SU-DHL-6 (cell line): ENCODE results near the gene PSKH1.

Experiments
- EZH2phosphoT487 ChIP-seq: fragments of 200-600 bp; sonication (generic), shearing (Covaris generic); conservative IDR thresholded peaks from 2 replicates; pipeline ENCODE4 v1.6.1; 2018; ENCODE audit warnings: mild to moderate bottlenecking, antibody characterized with exemption, low read length, moderate library complexity, mixed read lengths
- TF ChIP-seq, protein P1 (sequence below): fragments of 200-600 bp; sonication (generic); IDR thresholded peaks from one replicate; pipeline ENCODE4 v1.5.1; 2017; ENCODE audit warnings: antibody characterized with exemption, mild to moderate bottlenecking, low read length, moderate library complexity; ENCODE audit not compliant: insufficient read depth, poor library complexity, severe bottlenecking

- TF ChIP-seq, protein P1, sequence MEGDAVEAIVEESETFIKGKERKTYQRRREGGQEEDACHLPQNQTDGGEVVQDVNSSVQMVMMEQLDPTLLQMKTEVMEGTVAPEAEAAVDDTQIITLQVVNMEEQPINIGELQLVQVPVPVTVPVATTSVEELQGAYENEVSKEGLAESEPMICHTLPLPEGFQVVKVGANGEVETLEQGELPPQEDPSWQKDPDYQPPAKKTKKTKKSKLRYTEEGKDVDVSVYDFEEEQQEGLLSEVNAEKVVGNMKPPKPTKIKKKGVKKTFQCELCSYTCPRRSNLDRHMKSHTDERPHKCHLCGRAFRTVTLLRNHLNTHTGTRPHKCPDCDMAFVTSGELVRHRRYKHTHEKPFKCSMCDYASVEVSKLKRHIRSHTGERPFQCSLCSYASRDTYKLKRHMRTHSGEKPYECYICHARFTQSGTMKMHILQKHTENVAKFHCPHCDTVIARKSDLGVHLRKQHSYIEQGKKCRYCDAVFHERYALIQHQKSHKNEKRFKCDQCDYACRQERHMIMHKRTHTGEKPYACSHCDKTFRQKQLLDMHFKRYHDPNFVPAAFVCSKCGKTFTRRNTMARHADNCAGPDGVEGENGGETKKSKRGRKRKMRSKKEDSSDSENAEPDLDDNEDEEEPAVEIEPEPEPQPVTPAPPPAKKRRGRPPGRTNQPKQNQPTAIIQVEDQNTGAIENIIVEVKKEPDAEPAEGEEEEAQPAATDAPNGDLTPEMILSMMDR, result no peak
- TF ChIP-seq EZH2phosphoT487, result no peak
These were observed 14.8 kb upstream of the PSKH1 start for GRCh38 chr16:67878232-67878631.
